Measurements from ENCODE around the gene HIPK4.
A peak's percentile ranks its signal among the peaks of the same experiment; 100 is the strongest.

The HIPK4 gene

DNA sequence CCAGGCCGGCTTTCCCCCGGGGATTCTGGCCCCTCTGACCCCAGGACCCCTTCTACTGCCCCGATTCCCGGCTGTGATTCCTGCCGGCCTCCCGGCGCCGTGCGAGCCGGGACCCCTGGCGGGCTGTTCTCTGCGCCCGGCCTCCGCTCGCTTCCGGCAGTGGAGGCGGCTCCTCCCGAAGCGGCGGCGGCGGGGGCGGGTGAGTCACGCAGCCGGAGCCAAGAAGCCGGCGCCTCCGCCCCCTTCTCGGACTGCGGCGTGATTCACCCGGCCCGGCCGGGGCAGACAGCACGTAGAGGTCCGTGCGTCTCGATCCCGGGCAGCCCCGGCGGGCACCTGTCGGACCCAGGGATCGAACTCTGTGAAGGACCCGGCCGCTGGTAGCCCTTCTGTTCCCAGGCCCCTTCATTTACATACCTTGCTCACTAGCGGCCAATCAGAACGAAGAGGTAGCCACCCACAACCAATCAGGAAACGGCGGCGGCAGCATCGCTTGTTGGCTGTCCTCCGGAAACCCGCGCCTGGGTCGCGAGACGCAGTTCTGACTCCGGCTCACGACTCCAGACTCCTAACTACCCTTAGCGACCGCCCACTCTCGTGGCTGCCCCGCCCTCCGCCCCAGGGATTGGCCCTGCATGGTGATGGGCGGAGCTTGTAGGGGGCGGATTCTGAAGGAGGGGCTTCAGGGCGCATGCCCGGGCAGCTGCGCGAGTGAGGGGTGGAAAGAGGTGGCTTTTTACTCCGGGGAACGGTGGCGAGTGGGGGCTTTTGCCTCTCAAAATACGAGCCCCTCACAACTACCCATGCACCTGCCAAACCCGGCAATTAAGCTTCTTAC lies 35.7 kb upstream of the HIPK4 start, which contains the start of gene SERTAD1:
TSS of gene SERTAD1 (minus strand) at position 543 of the 838 bp plus-strand sequence. CDS start 2,446 bp downstream, outside the sequence.
- peak; percentile 99 for DNase-seq (ENCODE audit: extremely low read depth, insufficient read length)
- TF ChIP-seq, protein P1, sequence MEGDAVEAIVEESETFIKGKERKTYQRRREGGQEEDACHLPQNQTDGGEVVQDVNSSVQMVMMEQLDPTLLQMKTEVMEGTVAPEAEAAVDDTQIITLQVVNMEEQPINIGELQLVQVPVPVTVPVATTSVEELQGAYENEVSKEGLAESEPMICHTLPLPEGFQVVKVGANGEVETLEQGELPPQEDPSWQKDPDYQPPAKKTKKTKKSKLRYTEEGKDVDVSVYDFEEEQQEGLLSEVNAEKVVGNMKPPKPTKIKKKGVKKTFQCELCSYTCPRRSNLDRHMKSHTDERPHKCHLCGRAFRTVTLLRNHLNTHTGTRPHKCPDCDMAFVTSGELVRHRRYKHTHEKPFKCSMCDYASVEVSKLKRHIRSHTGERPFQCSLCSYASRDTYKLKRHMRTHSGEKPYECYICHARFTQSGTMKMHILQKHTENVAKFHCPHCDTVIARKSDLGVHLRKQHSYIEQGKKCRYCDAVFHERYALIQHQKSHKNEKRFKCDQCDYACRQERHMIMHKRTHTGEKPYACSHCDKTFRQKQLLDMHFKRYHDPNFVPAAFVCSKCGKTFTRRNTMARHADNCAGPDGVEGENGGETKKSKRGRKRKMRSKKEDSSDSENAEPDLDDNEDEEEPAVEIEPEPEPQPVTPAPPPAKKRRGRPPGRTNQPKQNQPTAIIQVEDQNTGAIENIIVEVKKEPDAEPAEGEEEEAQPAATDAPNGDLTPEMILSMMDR (IDR thresholded peaks at IDR 0.05; ENCODE audit: insufficient read depth, low read length, poor library complexity, severe bottlenecking), result peak; percentile 95
- peak within 1 kb of the TSS; percentile 95 for H3K4me3 ChIP-seq (replicated peaks; ENCODE audit: low read depth, low read length)
- H3K27me3 ChIP-seq (replicated peaks; ENCODE audit: control insufficient read depth, insufficient read depth, low read length), result no peaks in the 10 kb centered on the region
- H3K36me3 ChIP-seq (ENCODE audit: control insufficient read depth, insufficient read depth, low read length), result peaks cover 8% of the 10 kb centered on the region

DNA sequence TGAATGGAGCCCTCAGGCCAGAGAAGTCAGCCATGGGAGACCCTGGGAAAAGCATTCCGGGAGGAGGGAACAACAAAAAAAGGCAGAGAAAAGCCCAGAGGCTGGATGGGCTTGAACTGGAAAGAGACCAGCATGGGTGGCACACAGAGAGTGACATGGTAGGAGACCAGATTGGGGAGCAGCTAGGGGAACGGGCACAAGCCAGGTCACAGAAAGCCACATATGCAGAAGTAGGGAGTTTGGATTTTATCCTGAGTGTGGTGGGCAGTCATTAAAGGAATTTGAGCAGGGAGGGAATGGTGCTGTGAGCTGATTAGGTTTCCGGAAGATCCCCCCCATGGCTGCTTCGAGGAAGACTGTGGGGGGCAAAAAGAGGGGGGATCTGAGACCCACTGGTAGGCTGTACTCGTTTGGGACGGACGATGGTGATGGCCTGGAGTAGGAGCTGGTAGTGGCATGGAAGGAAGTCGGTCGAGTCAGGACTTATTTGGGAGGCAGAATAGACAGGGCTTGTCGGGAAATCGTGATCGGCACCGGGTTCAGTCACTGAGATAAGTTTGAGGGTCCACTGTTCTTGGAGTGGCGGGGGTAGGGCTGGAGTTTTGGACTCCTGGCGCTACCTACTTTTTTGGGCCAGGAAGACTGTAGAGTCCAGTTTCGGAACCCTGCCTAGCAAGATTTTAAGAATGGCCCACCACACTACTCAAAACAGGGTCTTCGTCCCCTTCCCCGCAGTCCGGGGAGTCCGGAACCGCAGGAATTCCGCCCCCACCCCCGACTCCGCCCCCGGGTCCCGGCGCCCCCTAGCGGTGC lies 34.9 kb upstream of the HIPK4 start:
- H3K27me3 ChIP-seq (replicated peaks; ENCODE audit: control insufficient read depth, insufficient read depth, low read length), result no peaks in the 10 kb centered on the region
- DNase-seq (ENCODE audit: extremely low read depth, insufficient read length), result no peak
- H3K4me3 ChIP-seq (replicated peaks; ENCODE audit: low read depth, low read length), result peak overlapping the region; percentile 95
- TF ChIP-seq, protein P1 (IDR thresholded peaks at IDR 0.05; ENCODE audit: insufficient read depth, low read length, poor library complexity, severe bottlenecking), result no peak
- peaks cover 8% of the 10 kb centered on the region for H3K36me3 ChIP-seq (ENCODE audit: control insufficient read depth, insufficient read depth, low read length)

DNA sequence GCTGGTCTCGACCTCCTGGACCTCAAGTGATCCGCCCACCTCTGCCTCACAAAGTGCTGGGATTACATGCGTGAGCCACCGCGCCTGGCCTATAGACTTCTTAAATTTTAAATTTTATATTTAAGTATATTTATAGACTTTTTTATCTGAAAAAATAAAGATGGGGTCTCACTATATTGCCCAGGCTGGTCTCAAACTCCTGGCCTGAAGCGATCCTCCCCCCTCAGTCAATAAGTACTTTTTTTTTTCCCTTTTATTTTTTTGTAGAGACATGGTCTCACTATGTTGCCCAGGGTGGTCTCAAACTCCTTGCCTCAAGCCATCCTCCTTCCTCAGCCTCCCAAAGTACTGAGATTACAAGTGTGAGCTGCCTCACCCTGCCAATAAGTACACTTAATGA lies 34.0 kb upstream of the HIPK4 start:
- TF ChIP-seq, protein P1 (IDR thresholded peaks at IDR 0.05; ENCODE audit: insufficient read depth, low read length, poor library complexity, severe bottlenecking), result no peak
- peaks cover 8% of the 10 kb centered on the region for H3K36me3 ChIP-seq (ENCODE audit: control insufficient read depth, insufficient read depth, low read length)
- no peaks in the 10 kb centered on the region for H3K27me3 ChIP-seq (replicated peaks; ENCODE audit: control insufficient read depth, insufficient read depth, low read length)
- peak overlapping the region; percentile 95; the same call in 1 of the 2 replicates for H3K4me3 ChIP-seq (replicated peaks; ENCODE audit: low read depth, low read length)
- no peak for DNase-seq (ENCODE audit: extremely low read depth, insufficient read length)

DNA sequence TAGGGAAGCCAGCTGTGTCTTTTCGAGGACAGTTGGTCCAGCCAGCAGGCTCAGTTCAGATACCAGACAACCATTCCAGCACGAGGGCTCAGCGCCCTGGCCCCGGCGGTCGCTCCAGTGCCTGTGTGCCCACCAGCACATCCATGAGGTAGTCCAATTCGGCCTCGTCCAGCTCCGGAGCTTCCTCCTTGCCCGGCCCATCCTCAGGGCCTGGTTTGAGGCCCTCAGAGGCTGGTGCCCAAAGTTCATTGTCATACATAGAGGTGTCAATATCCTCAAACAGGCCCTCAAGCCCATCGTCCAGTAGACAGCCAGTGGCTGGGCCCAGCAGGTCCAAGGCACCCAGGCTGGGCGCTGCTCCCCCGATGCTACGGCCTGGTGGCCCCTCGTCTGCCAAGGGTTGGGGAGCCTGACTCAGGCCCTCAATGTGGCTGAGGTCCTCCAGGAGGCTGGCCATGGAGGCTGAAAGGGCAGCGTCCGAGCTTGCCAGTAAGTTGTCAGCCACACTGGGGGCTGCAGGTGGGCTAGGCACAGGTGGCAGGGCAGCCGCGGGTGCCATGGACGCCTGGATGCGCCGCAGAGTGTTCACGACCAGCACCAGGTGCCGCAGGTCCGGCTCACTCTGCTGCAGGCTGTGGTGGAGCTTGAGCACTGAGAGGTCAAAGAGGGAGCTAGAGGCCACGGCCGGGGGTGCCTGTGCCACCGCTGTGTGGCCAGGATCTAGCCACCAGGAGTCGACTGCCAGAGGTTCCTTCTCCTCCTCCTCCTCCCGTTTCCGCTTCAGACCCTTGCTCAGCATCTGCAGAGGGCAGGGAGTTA lies 33.0 kb upstream of the HIPK4 start:
- TF ChIP-seq, protein P1 (IDR thresholded peaks at IDR 0.05; ENCODE audit: insufficient read depth, low read length, poor library complexity, severe bottlenecking), result no peak
- no peaks in the 10 kb centered on the region for H3K27me3 ChIP-seq (replicated peaks; ENCODE audit: control insufficient read depth, insufficient read depth, low read length)
- H3K4me3 ChIP-seq (replicated peaks; ENCODE audit: low read depth, low read length), result no peak overlapping the region
- peaks cover 8% of the 10 kb centered on the region for H3K36me3 ChIP-seq (ENCODE audit: control insufficient read depth, insufficient read depth, low read length)
- DNase-seq (ENCODE audit: extremely low read depth, insufficient read length), result no peak

DNA sequence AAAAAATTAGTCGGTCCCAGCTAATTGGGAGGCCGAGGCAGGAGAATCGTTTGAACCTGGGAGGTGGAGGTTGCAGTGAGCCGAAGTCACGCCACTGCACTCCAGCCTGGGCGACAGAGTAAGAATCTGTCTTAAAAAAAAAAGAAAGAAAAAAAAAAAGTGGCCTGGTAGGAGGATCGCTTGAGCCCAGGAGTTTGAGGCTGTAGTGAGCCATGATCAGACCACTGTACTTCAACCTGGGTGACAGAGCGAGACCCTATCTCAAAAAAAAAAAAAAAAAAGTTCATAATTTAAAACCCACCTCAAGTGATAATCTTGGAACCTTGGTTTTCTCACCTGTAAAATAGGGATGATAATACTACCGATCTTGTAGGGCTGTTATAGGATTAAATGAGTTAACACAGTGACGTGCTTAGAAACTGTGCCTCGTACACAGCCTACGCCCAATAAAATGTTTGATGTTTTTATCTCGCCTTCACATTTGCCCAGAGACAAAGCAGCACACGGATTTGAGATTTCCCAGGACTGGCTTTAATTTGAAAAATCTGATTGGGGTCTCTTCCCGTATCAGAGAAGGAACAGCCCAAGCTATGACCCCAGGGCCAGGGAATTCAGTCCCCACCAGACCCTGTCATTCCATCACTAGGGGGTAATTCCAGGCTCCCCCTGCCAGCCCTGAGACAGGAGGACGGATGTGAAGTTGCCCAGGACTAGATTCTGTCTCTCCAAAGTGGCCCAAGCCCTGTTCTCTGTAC lies 32.2 kb upstream of the HIPK4 start:
- no peak for DNase-seq (ENCODE audit: extremely low read depth, insufficient read length)
- TF ChIP-seq, protein P1 (IDR thresholded peaks at IDR 0.05; ENCODE audit: insufficient read depth, low read length, poor library complexity, severe bottlenecking), result no peak
- Histone ChIP-seq H3K27me3 (replicated peaks; ENCODE audit: control insufficient read depth, insufficient read depth, low read length) (no peaks in the 10 kb centered on the region), H3K36me3 (ENCODE audit: control insufficient read depth, insufficient read depth, low read length) (peaks cover 8% of the 10 kb centered on the region), H3K4me3 (replicated peaks; ENCODE audit: low read depth, low read length) (no peak overlapping the region)
